AG10803 (cell line): Measurements from ENCODE around the gene PSMG1.
"Not testable (repeated sequence)": the region's sequence is repeated elsewhere in the genome, so short reads cannot be mapped to it uniquely, and the experiment has no call there.

Experiments used
- DNase-seq: peaks from one replicate; pipeline ENCODE4 v3.0.0; 2010; ENCODE audit warnings: low read depth
- H3K4me3 ChIP-seq: 2 replicates; pipeline ENCODE4 v1.5.1; 2011; ENCODE audit warnings: mild to moderate bottlenecking, low read length, control low read depth
- TF ChIP-seq, protein P1 (sequence below): conservative IDR thresholded peaks from 2 replicates; pipeline ENCODE4 v1.5.1; 2011; ENCODE audit warnings: mild to moderate bottlenecking, low read length, control low read depth, inconsistent platforms

The PSMG1 gene, protein sequence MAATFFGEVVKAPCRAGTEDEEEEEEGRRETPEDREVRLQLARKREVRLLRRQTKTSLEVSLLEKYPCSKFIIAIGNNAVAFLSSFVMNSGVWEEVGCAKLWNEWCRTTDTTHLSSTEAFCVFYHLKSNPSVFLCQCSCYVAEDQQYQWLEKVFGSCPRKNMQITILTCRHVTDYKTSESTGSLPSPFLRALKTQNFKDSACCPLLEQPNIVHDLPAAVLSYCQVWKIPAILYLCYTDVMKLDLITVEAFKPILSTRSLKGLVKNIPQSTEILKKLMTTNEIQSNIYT

DNA sequence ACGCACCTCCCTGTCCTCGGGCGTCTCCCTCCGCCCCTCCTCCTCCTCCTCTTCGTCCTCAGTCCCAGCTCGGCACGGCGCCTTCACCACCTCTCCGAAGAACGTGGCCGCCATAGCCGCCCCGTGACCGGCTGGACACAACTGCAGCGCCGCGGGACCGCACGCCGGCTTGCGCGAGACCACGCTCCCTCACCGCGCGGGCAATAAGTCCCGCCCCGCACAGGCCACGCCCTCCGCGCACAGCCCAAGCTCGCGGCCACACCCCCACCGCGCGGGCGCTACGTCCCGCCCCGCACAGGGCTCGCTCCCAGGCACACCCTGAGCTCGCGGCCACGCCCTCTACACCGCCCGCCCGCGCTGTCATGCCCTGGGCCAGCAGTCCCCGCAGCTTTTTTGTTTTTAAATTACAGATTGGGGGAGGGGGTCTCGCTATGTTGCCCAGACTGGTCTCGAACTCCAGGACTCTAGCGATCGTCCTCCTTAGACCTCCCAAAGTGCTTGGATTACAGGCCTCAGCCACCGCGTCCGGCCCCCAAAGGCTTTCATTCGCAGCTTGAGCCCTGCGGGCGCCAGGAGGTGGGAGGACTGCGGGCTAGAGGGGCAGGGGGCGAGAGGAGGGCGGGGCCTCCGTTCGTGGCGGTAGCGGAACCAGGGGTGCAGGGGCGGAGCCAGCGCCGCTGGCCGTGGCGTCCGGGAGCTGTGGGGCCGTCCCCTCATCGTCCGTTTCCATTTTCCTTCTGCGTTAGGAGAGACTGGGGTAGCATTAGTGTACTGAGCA, at the start of gene PSMG1:
PSMG1 (minus strand) TSS at position 180 of the 778 bp plus-strand sequence; CDS start at position 114, 66 bp downstream.
- H3K4me3 ChIP-seq = peak within 1 kb of the TSS; percentile 92
- peak; percentile 94 for DNase-seq
- TF ChIP-seq, protein P1, sequence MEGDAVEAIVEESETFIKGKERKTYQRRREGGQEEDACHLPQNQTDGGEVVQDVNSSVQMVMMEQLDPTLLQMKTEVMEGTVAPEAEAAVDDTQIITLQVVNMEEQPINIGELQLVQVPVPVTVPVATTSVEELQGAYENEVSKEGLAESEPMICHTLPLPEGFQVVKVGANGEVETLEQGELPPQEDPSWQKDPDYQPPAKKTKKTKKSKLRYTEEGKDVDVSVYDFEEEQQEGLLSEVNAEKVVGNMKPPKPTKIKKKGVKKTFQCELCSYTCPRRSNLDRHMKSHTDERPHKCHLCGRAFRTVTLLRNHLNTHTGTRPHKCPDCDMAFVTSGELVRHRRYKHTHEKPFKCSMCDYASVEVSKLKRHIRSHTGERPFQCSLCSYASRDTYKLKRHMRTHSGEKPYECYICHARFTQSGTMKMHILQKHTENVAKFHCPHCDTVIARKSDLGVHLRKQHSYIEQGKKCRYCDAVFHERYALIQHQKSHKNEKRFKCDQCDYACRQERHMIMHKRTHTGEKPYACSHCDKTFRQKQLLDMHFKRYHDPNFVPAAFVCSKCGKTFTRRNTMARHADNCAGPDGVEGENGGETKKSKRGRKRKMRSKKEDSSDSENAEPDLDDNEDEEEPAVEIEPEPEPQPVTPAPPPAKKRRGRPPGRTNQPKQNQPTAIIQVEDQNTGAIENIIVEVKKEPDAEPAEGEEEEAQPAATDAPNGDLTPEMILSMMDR = no peak

DNA sequence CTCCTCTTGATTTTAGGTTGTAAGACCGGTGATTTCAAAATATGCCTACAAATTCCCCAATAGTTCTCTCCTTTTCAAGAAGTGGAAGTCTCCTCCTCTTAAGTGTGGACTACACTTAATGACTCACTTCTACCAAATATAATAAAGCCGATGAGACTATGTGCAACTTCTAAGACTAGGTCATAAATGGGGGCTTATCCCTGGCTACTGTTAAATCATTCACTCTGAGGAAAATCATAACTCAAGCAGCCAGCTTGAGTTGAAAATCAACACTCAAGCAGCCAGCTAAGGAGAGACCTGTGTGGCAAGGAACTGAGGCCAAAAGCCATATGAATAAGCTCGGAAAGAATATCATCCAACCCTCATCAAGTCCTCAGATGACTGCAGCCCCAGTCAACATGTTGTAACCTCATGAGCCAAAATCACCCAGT, 49.6 kb upstream of the PSMG1 start:
- H3K4me3 ChIP-seq = no peak overlapping the region
- peak; percentile 5 for DNase-seq
- TF ChIP-seq, protein P1 = no peak

DNA sequence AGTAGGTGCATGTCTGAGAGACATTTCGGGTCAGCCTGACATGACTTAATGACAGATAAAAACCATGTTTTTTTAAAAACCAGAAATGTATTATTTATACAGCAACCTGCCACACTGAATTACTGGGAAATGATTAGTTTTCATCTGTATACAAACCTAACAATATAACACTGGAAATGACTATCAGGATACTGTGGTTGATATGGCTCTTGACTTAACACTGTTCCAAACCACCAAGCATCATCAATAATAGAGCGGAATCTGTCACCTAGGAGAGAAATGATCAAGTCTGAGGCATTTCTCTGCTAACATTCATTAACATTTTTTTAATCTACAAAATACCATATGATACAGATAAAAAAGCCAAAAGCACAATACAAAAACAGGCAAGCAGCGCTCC, 41.7 kb upstream of the PSMG1 start:
- DNase-seq = no peak
- TF ChIP-seq, protein P1 = no peak
- H3K4me3 ChIP-seq = no peak overlapping the region

DNA sequence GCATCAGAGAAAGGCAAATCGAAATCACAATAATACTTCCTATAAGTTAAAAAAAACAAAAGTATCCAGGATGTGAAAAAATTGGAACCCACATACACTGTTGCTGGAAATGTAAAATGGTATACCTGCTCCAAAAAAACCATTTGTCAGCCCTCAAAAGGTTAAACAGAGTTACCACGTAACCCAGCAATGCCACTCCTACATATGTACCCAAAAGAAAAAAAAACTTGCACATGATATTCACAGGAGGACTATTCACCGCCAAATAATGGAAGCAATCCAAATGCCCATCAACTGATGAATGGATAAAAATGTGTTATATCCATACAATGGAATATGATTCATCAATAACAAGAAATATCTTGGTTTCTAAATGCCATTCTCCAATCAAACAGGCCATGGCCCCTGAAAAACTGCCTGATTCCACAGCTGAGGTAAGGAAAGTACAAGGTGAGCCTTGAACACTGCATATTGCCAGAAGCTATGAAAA, 38.8 kb upstream of the PSMG1 start:
- H3K4me3 ChIP-seq = no peak overlapping the region
- DNase-seq = no peak
- TF ChIP-seq, protein P1 = no peak

DNA sequence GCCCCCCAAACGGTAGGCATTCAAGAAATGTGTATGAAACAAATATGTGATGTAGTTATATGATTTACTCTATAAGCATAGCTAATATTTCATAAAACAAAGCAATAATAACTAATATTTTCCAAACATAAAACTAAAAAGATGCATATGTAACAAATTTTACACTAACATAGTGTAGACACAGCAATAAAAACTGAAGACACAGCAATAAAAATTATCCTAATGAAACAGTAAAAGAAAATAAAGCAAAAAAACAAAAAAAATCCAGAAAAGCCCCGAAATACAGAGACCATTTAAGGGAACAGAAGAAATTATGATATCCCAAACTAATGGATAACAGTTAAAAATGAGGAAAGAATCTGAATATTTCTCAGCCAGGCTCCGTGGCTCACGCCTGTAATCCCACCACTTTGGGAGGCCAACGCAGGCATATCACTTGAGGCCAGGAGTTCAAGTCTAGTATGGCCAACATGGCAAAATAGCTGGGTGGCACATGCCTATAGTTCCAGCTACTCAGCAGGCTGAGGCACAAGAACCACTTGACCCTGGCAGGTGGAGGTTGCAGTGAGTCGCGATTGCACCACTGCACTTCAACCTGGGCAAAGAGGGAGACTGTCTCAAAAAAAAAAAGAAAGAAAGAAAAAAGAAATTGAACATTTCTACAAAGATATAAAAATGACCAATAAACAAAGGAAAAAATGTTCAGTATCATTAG, 38.2 kb upstream of the PSMG1 start:
- DNase-seq = no peak
- H3K4me3 ChIP-seq = no peak overlapping the region
- TF ChIP-seq, protein P1 = no peak

DNA sequence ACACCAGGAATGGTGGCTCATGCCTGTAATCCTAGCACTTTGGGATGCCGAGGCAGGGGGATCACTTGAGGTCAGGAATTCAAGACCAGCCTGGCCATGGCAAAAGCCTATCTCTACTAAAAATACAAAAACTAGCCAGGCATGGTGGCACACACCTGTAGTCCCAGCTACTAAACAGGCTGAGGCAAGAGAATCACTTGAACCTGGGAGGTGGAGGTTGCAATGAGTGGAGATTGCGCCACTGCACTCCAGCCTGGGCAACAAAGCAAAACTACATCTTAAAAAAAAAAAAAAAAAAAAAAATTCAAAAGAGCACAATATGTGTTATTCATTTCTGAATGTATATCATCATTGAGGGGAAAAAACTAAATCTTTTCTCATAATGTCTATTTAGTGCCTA, 37.6 kb upstream of the PSMG1 start:
- H3K4me3 ChIP-seq, DNase-seq: not testable (repeated sequence)

DNA sequence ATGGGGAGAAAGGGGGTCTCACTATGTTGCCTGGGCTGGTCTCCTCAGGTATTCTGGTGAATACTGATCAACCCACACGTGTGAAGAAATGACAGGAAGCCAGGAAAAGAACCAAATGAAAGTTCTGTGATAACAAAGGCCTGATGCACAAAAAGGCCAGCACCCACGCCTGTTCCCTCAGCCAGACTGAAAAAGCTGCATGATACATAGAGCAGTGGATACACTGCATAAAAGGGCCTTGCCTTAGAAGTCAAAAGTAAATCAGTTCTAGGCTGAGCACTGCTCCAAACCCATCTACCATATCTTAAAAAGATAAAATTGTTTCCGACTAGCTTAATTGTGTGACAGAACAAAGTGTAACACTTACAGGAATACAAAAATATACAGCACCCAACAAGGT, 36.9 kb upstream of the PSMG1 start:
- TF ChIP-seq, protein P1 = no peak
- H3K4me3 ChIP-seq = no peak overlapping the region
- DNase-seq = no peak
